Testis (tissue), 3 donors: ENCODE measurements around the gene CEP72. TPM values are rescaled to one million over a fixed set of nuclear protein-coding genes. Genes with fewer than 3 reads are reported as not detected.
"Not testable (repeated sequence)": the region's sequence is repeated elsewhere in the genome, so short reads cannot be mapped to it uniquely, and the experiment has no call there.

Experiments
- DNase-seq: peaks from one replicate; pipeline ENCODE4 v3.0.0-alpha.2; 2019
- H3K27ac ChIP-seq, 2 donors: fragments of 200-600 bp; sonication (generic); one replicate each; pipeline ENCODE4 v1.5.1; 2019
- H3K27me3 ChIP-seq: fragments of 200-600 bp; sonication (generic); one replicate; pipeline ENCODE4 v1.5.1; 2019
- H3K36me3 ChIP-seq: fragments of 200-600 bp; sonication (generic); one replicate; pipeline ENCODE4 v1.5.1; 2017; ENCODE audit warnings: low read depth; ENCODE audit errors: missing control alignments
- H3K4me1 ChIP-seq: fragments of 200-600 bp; sonication (generic); one replicate; pipeline ENCODE4 v1.5.1; 2019
- H3K4me3 ChIP-seq, 2 donors: fragments of 200-600 bp; sonication (generic); one replicate each; pipeline ENCODE4 v1.5.1; 2017 to 2019
- H3K9me3 ChIP-seq: fragments of 200-600 bp; sonication (generic); one replicate; pipeline ENCODE4 v1.5.1; 2017
- CTCF ChIP-seq, 3 experiments: fragments of 450-650 bp in 2 of 3; fragments of 200-600 bp in 1 of 3; sonication (generic) in 1 of 3; IDR thresholded peaks; one replicate each; pipeline ENCODE4 v1.5.1; 2016 to 2019; ENCODE audit warnings: antibody characterized with exemption in 3 of 3, mild to moderate bottlenecking in 2 of 3, moderate library complexity in 1 of 3
- POLR2A ChIP-seq: fragments of 450-650 bp; IDR thresholded peaks from one replicate; pipeline ENCODE4 v1.6.1; 2017; ENCODE audit warnings: antibody characterized with exemption, mild to moderate bottlenecking, moderate library complexity
- WGBS, 2 donors: methylation state at CpG; one replicate each; pipeline ENCODE4 v1.1.5; 2018; 5-methylcytosine and 5-hydroxymethylcytosine counted together
- intact Hi-C: fragments of 100-400 bp; cut with DNase I; formaldehyde crosslinking; loops from one replicate; pipeline ENCODE4 v1.15.1; 2023; ENCODE audit warnings: low total_unique reads
- polyA plus RNA-seq: library from polyadenylated mRNA; stranded (reverse); fragments of 350-450 nt; fragmentation: Illumina TruSeq; extraction: RNeasy Lipid Tissue Mini Kit (QIAGEN cat#74804); gene quantifications from one replicate; pipeline ENCODE4 v1.2.3, GENCODE V29; 2014; ENCODE audit warnings: low read depth, low replicate concordance; ENCODE audit not compliant: insufficient read depth
- total RNA-seq, 2 donors: library from RNA; depleted of rRNA; stranded (reverse); fragments of >200 nt; gene quantifications; one replicate each; pipeline ENCODE4 v1.2.3, GENCODE V29; 2016

Gene CEP72
- total and polyA plus RNA-seq, 3 donors from 2014 or later, result 18.5 to 31.2 (median 19.8) TPM

GRCh38 chr5:675871-676698 lies 63.9 kb downstream of the CEP72 start:
- H3K4me1 ChIP-seq, result peaks cover 32% of the 10 kb centered on the region
- intact Hi-C loops, result no loop called here
- H3K27me3 ChIP-seq, result no peaks in the 10 kb centered on the region
- H3K36me3 ChIP-seq, result no peaks in the 10 kb centered on the region
- TF ChIP-seq CTCF (IDR thresholded peaks at IDR 0.05) (no peak), POLR2A (no peak)
- H3K9me3 ChIP-seq, result no peaks in the 10 kb centered on the region
- WGBS, 2 donors, result 76 to 82% methylated on average over 32 to 36 of the region's 36 CpGs
- H3K4me3 ChIP-seq, result no peak overlapping the region
- H3K27ac ChIP-seq, result no peak overlapping the region
- DNase-seq, result peak; percentile 11

DNA sequence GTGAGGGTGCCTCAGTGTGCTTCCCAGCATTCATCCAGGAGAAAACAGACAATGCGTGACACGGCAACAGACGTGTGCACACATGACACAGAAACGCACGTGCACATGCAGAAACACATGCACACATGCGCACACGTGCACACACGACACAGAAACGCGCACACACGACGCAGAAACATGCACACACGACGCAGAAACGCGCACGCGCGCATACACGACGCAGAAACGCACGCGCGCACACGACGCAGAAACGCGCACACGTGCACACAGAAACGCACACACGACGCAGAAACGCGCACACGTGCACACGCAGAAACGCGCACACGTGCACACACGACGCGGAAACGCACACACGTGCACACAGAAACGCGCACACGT lies 64.5 kb downstream of the CEP72 start:
- intact Hi-C loops, result no loop called here
- no peak overlapping the region for H3K4me3 ChIP-seq
- no peaks in the 10 kb centered on the region for H3K27me3 ChIP-seq
- H3K36me3 ChIP-seq, result no peaks in the 10 kb centered on the region
- DNase-seq, result no peak
- 90% methylated on average over 48 of the region's 48 CpGs for WGBS, 2 donors
- H3K4me1 ChIP-seq, result peaks cover 29% of the 10 kb centered on the region
- no peaks in the 10 kb centered on the region for H3K9me3 ChIP-seq
- TF ChIP-seq POLR2A (no peak), CTCF (IDR thresholded peaks at IDR 0.05) (no peak)
- H3K27ac ChIP-seq, result no peak overlapping the region

DNA sequence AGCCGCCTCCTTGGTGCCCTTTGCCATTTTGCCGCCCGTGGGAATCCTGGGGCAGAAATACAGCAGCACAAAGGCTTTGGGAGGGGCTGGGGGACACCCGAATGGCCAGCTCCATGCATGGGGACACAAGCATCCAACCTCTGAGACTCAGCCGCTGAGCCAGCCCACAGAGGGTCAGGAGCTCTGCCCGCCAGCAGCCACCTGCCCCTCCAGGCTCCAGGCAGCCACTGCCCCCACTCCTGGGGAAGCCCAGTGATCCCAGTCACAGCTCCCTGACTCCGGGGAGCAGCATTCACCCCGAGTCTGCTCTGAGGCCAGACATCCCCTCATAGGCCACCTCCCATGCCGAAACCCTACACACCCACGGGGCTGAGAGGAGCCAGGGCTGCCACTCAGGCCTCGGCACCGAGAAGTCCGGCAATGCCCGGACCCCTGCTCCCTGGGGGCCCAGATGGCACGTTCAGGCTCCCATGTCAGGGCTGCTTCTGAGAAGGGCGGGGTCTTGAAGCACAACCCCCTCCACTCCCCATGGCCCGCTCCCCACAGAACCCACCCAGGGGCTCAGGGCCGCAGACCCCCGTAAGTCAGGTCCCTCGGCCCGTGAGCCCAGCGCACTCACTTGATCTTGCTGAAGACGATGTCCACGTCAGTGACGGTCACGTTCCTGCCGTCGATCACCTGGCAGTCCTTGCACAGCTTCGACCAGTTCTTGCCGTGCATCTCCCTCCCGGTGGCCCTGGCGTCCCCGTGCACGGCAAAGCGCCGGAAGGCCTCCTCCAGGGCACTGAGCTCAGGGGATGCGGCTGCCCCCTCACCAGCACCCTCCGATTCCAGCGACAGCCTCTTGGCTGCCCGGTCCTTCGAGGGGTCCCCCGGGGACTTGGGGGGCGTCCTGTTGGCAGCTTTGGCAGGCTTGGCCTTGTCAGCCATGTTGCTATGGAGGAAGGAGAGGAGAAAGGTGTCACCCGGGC lies 65.3 kb downstream of the CEP72 start:
- H3K9me3 ChIP-seq, result no peaks in the 10 kb centered on the region
- H3K27me3 ChIP-seq, result no peaks in the 10 kb centered on the region
- TF ChIP-seq POLR2A, result no peak
- no peak for TF ChIP-seq CTCF (IDR thresholded peaks at IDR 0.05)
- H3K4me3 ChIP-seq, result no peak overlapping the region
- intact Hi-C loops, result no loop called here
- peak; percentile 12 for DNase-seq
- H3K4me1 ChIP-seq, result peaks cover 23% of the 10 kb centered on the region
- no peak overlapping the region for H3K27ac ChIP-seq
- H3K36me3 ChIP-seq, result no peaks in the 10 kb centered on the region
- 78 to 85% methylated on average over 21 to 44 of the region's 44 CpGs for WGBS, 2 donors

DNA sequence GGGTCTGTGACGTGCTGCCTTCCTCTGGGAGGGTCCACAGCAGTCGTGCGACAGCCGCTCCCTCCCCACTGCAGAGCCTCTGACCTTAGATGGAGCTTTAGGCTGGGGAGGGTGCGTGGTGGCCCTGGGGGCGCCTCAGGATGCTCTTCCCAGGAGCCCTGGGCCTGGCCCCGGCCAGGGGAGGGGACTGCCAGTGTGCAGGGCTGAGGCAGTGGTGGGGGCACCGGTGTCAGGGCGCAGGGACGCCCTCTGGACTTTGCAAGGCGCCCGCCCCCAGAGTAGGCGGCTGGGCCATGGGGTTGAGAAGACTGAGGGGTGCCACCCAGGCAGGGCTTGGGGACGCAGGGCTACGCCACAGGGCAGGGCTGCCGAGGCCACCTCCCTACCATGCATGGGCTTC lies 66.4 kb downstream of the CEP72 start:
- intact Hi-C loops, H3K4me3 ChIP-seq, H3K36me3 ChIP-seq, DNase-seq, H3K27me3 ChIP-seq, H3K9me3 ChIP-seq, H3K27ac ChIP-seq: not testable (repeated sequence)
- peaks cover 12% of the 10 kb centered on the region for H3K4me1 ChIP-seq
- WGBS, 2 donors, result 92% methylated on average over 10 of the region's 16 CpGs; no CpG with 5 or more reads in 1 of the 2 donors

DNA sequence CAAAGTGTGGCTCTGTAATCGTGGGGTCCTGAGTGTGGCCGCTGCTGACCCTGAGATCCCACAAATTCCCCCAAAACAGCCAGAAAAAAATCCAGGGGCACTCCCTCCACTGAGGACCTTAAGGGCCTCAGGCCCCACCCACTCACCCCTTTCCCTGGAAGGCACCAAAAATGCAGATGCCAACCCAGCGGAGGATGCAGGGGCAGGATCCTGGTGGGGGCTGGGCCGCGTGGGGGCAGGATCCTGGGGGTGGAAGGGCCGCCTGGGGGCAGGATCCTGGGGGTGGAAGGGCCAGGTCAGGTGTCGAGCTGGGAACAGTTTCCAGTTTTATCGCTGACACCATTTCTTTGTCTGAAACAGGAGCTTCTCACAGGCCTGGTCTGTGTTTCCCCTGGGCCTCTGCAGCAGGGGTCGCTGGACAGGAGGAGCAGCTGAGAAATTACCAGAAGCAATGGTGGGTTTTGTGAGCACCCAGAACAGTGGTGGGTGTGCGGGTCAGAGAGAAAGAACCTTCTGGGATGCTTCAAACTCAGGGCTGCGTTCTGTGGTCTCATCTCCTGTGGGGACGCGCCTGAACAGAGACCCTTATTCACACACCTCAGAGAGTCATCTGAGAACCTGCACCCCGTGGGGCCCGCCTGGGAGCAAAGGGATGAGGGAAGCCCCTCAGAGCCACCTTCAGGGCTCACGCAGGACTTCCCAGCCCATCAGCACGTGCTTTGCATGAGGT lies 67.2 kb downstream of the CEP72 start:
- H3K27ac ChIP-seq, intact Hi-C loops, H3K9me3 ChIP-seq, H3K4me1 ChIP-seq, DNase-seq, H3K4me3 ChIP-seq, H3K27me3 ChIP-seq, H3K36me3 ChIP-seq: not testable (repeated sequence)
- WGBS, 2 donors, result 77% methylated on average over 8 to 10 of the region's 17 CpGs

- 72% methylated on average over 10 of the region's 32 CpGs; no CpG with 5 or more reads in 1 of the 2 donors for WGBS, 2 donors
- H3K4me1 ChIP-seq, H3K27me3 ChIP-seq, H3K27ac ChIP-seq, H3K36me3 ChIP-seq, intact Hi-C loops, H3K4me3 ChIP-seq, H3K9me3 ChIP-seq, DNase-seq: not testable (repeated sequence)
These were observed 68.1 kb downstream of the CEP72 start for GRCh38 chr5:680118-680795.

DNA sequence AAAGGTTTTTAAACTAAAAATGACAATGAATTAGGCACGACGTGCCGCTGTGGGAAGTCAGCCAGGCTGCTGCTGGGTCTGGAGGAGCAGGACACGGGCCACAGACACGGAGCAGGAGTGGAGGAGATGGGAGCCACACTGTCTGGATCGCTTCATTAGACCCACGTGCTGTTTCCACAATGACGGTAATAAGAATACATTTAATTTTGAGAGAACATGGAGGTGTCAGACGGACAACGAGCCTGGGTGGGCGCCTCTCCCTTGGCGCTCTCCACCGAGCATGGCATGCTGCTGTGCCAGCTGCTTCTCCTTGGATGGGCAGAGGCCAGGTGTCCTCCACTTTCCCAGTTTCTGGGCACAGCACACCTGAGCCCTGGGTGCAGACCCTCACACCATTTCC lies 68.7 kb downstream of the CEP72 start:
- H3K4me1 ChIP-seq, H3K27me3 ChIP-seq, H3K4me3 ChIP-seq, intact Hi-C loops, DNase-seq, H3K27ac ChIP-seq, H3K9me3 ChIP-seq, H3K36me3 ChIP-seq: not testable (repeated sequence)
- WGBS, 2 donors, result 87 to 88% methylated on average over 13 of the region's 13 CpGs
